IMR-90 (cell line): ENCODE results near the gene MYO5A. TPM values are rescaled to one million over a fixed set of nuclear protein-coding genes. Genes with fewer than 3 reads are reported as not detected.

ENCODE experiments used
- ATAC-seq: fragments of 200-7000 bp; cut with Tn5 transposase; 2 replicates; pipeline ENCODE4 v1.9.1; 2020; ENCODE audit warnings: low read depth, mild to moderate bottlenecking, moderate library complexity
- BruUV-seq: library from RNA; stranded (reverse); fragments of 400-500 nt; replicated peaks from 2 replicates; lab custom pipeline; 2021; lab: Mats Ljungman, UMichigan
- CTCF ChIA-PET: fragments of 300-600 bp; formaldehyde crosslinking; extraction: SDS; loops from one replicate; lab custom pipeline; 2021; ENCODE audit warnings: antibody characterized with exemption; lab: Yijun Ruan, JAX
- POLR2A ChIA-PET: fragments of 300-600 bp; sonication (Branson Sonifier 250); formaldehyde crosslinking; loops from one replicate; lab custom pipeline; 2022; ENCODE audit warnings: antibody characterized with exemption; ENCODE audit not compliant: unreplicated experiment; lab: Charles Lee
- DNase-seq: peaks from one replicate; pipeline ENCODE4 v3.0.0; 2013
- H2AFZ ChIP-seq: replicated peaks from 2 replicates; pipeline ENCODE3; 2013; ENCODE audit warnings: low read length, mild to moderate bottlenecking; ENCODE audit not compliant: poor library complexity
- H2AK5ac ChIP-seq: 2 replicates; pipeline ENCODE4 v1.6.1; 2013; ENCODE audit warnings: low read depth, low read length, inconsistent platforms
- H2AK9ac ChIP-seq: replicated peaks from 2 replicates; pipeline ENCODE3; 2013; ENCODE audit warnings: mild to moderate bottlenecking, low read depth, low read length, moderate library complexity; ENCODE audit not compliant: poor library complexity
- H2BK120ac ChIP-seq: 2 replicates; pipeline ENCODE4 v1.6.1; 2013; ENCODE audit warnings: low read depth, low read length, inconsistent platforms
- H2BK15ac ChIP-seq: 3 replicates; pipeline ENCODE4 v1.6.1; 2013; ENCODE audit warnings: low read depth, low read length, inconsistent platforms
- H2BK20ac ChIP-seq: 2 replicates; pipeline ENCODE4 v1.6.1; 2013; ENCODE audit warnings: low read depth, mild to moderate bottlenecking, inconsistent platforms, low read length, moderate library complexity
- H2BK5ac ChIP-seq: 2 replicates; pipeline ENCODE4 v1.6.1; 2013; ENCODE audit warnings: mild to moderate bottlenecking, low read depth, low read length, inconsistent platforms; ENCODE audit not compliant: poor library complexity, severe bottlenecking
- H3K14ac ChIP-seq: replicated peaks from 2 replicates; pipeline ENCODE4 v1.6.1; 2013; ENCODE audit warnings: low read depth, low read length, inconsistent platforms
- H3K18ac ChIP-seq: 2 replicates; pipeline ENCODE4 v1.6.1; 2013; ENCODE audit warnings: low read depth, low read length, control low read depth
- H3K23ac ChIP-seq: 2 replicates; pipeline ENCODE4 v1.6.1; 2013; ENCODE audit warnings: low read depth, low read length, inconsistent platforms
- H3K27ac ChIP-seq: 2 replicates; pipeline ENCODE4 v1.5.1; 2013; ENCODE audit warnings: mild to moderate bottlenecking, control low read depth, low read length; ENCODE audit not compliant: insufficient read depth
- H3K27me3 ChIP-seq: 2 replicates; pipeline ENCODE4 v1.6.1; 2013; ENCODE audit warnings: low read length; ENCODE audit not compliant: control insufficient read depth, insufficient read depth
- H3K36me3 ChIP-seq: 2 replicates; pipeline ENCODE4 v1.6.1; 2013; ENCODE audit warnings: low read length, mixed read lengths; ENCODE audit not compliant: control insufficient read depth, insufficient read depth
- H3K4ac ChIP-seq: 2 replicates; pipeline ENCODE4 v1.6.1; 2013; ENCODE audit warnings: low read depth, low read length, inconsistent platforms
- H3K4me1 ChIP-seq: 2 replicates; pipeline ENCODE4 v1.6.1; 2013; ENCODE audit warnings: low read length, mixed read lengths; ENCODE audit not compliant: control insufficient read depth, insufficient read depth
- H3K4me2 ChIP-seq: 2 replicates; pipeline ENCODE4 v1.6.1; 2013; ENCODE audit warnings: low read depth, mild to moderate bottlenecking, control low read depth, low read length, moderate library complexity
- H3K4me3 ChIP-seq: 2 replicates; pipeline ENCODE4 v1.5.1; 2013; ENCODE audit warnings: low read depth, mild to moderate bottlenecking, control low read depth, low read length, moderate library complexity; ENCODE audit not compliant: insufficient read depth
- H3K56ac ChIP-seq: 2 replicates; pipeline ENCODE4 v1.6.1; 2013; ENCODE audit warnings: low read length, inconsistent platforms; ENCODE audit not compliant: insufficient read depth; ENCODE audit errors: extremely low read depth
- H3K79me1 ChIP-seq, 2 experiments: 2 replicates each; pipeline ENCODE4 v1.6.1; 2013; ENCODE audit warnings: low read length in 2 of 2, inconsistent platforms in 1 of 2, low read depth in 1 of 2
- H3K9ac ChIP-seq: 2 replicates; pipeline ENCODE4 v1.6.1; 2013; ENCODE audit warnings: low read depth, low read length, control low read depth
- H3K9me1 ChIP-seq: 2 replicates; pipeline ENCODE4 v1.6.1; 2013; ENCODE audit warnings: low read length, inconsistent platforms; ENCODE audit not compliant: insufficient read depth
- H3K9me3 ChIP-seq: 2 replicates; pipeline ENCODE4 v1.6.1; 2013; ENCODE audit warnings: low read length; ENCODE audit not compliant: control insufficient read depth, insufficient read depth
- H4K20me1 ChIP-seq: 2 replicates; pipeline ENCODE4 v1.6.1; 2013; ENCODE audit warnings: low read length, inconsistent platforms; ENCODE audit not compliant: insufficient read depth
- H4K5ac ChIP-seq: 2 replicates; pipeline ENCODE4 v1.6.1; 2013; ENCODE audit warnings: mild to moderate bottlenecking, low read depth, low read length, control low read depth
- H4K8ac ChIP-seq, 2 experiments: 2 replicates each; pipeline ENCODE4 v1.6.1; 2013; ENCODE audit warnings: low read depth in 2 of 2, low read length in 2 of 2, control low read depth in 1 of 2, inconsistent platforms in 1 of 2
- H4K91ac ChIP-seq: 2 replicates; pipeline ENCODE4 v1.6.1; 2013; ENCODE audit warnings: low read depth, low read length, inconsistent platforms; ENCODE audit not compliant: insufficient read depth
- FOS ChIP-seq: fragments of 150-350 bp; IDR thresholded peaks from 2 replicates; pipeline ENCODE4 v1.6.1; 2016; ENCODE audit warnings: low read depth, low read length
- MAFK ChIP-seq: IDR thresholded peaks from 2 replicates; pipeline ENCODE4 v1.6.1; 2012; ENCODE audit warnings: low read depth, low read length, improper control_type of control experiment
- RCOR1 ChIP-seq: IDR thresholded peaks from 2 replicates; pipeline ENCODE4 v1.6.1; 2012; ENCODE audit warnings: mild to moderate bottlenecking, low read length, improper control_type of control experiment; ENCODE audit not compliant: insufficient replicate concordance
- WGBS, 2 experiments: methylation state at CpG; one replicate each; pipeline versions ENCODE4 v1.1.5 to v1.1.7; 2013; ENCODE audit warnings: missing lambda C conversion rate in 2 of 2; ENCODE audit not compliant: insufficient read length in 1 of 2; ENCODE audit errors: extremely low coverage in 2 of 2; 5-methylcytosine and 5-hydroxymethylcytosine counted together
- dilution Hi-C: fragments of 300-500 bp; cut with HindIII; formaldehyde crosslinking; loops from one replicate; pipeline ENCODE4 v1.14.3; 2018; ENCODE audit warnings: low sequenced_read_pairs; ENCODE audit not compliant: unreplicated experiment
- in situ Hi-C: fragments of 300-500 bp; cut with MboI; formaldehyde crosslinking; loops from 3 replicates; pipeline ENCODE4 v1.14.3; 2019; ENCODE audit warnings: low sequenced_read_pairs, inconsistent platforms, mixed read lengths
- intact Hi-C: fragments of 100-400 bp; cut with micrococcal nuclease; formaldehyde crosslinking; loops from 2 replicates; pipeline ENCODE4 v1.10.0; 2022
- polyA plus RNA-seq, 3 experiments: library from polyadenylated mRNA; depleted of rRNA; stranded (reverse); fragments of >200 nt; gene quantifications; 2 replicates each; pipeline ENCODE4 v1.2.3, GENCODE V29; 2012; ENCODE audit warnings: low replicate concordance in 1 of 3
- total RNA-seq: library from RNA; depleted of rRNA; stranded (reverse); fragments of >200 nt; gene quantifications from 2 replicates; pipeline ENCODE4 v1.2.3, GENCODE V29; 2012

MYO5A gene
- total and polyA plus RNA-seq, 2 of the 4 experiments (the other 2 are of a cell fraction), result 19.4 to 69.2 TPM

DNA sequence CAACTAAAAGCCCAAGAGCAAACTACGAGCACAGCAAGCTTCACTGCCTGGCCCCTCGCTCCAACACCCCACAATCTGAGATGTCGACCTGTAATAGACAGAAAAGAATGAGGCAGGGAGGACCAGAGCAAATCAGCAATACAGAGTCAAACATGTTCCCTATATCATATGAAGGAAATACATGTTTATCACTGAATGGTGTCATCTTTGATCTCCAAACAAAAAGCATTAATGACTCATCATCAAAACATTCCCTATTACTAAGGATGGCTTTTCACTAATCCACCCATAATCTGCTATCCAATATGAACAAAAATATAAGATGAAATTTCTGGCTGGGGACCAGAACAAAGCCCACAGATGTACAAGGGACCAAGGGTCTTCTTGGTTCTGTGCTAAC, 34.7 kb downstream of the MYO5A start:
- no peak overlapping the region for H2AK9ac ChIP-seq
- DNase-seq, result peak; percentile 45
- no peak overlapping the region for H3K4me3 ChIP-seq
- no peak overlapping the region for H4K5ac ChIP-seq
- H2AFZ ChIP-seq, result no peak overlapping the region
- no peak overlapping the region for H3K56ac ChIP-seq
- ChIA-PET POLR2A (no interaction called here), CTCF (interaction anchor here (1.3 kb wide), 1 partner anchor 12 kb away, joined by 3 read pairs; no protein-coding TSS in a partner anchor)
- no peak overlapping the region for H3K14ac ChIP-seq
- H3K9me3 ChIP-seq, result no peaks in the 10 kb centered on the region
- H4K91ac ChIP-seq, result no peak overlapping the region
- H2BK5ac ChIP-seq, result no peak overlapping the region
- intact Hi-C loops, result no loop called here
- H2BK20ac ChIP-seq, result no peak overlapping the region
- H3K4me1 ChIP-seq, result peaks cover 6% of the 10 kb centered on the region
- H3K27ac ChIP-seq, result no peak overlapping the region
- no peak overlapping the region for H3K4ac ChIP-seq
- H2AK5ac ChIP-seq, result no peak overlapping the region
- H4K8ac ChIP-seq, result no peak overlapping the region
- in situ Hi-C loops, result no loop called here
- H3K27me3 ChIP-seq, result no peaks in the 10 kb centered on the region
- WGBS, 2 experiments, result no CpG with 5 or more reads among the region's 3 CpGs
- no peaks in the 10 kb centered on the region for H3K36me3 ChIP-seq
- BruUV-seq, result no TSS peak
- no peak overlapping the region for H3K23ac ChIP-seq
- peak; percentile 21; the same call in 1 of the 2 replicates for ATAC-seq
- no peak overlapping the region for H3K9ac ChIP-seq
- TF ChIP-seq MAFK (no peak), FOS (peak; percentile 38; the same call in 1 of the 2 replicates), RCOR1 (no peak)
- peaks cover 11% of the 10 kb centered on the region; the same call in 1 of the 2 replicates for H4K20me1 ChIP-seq
- H3K9me1 ChIP-seq, result peaks cover 19% of the 10 kb centered on the region
- H3K4me2 ChIP-seq, result 0 out of 2 replicates have a peak overlapping the region, but pooled peaks have one; percentile 17
- no peak overlapping the region for H2BK120ac ChIP-seq
- no peak overlapping the region for H3K18ac ChIP-seq
- dilution Hi-C loops, result no loop called here
- peaks cover 22 to 59% of the 10 kb centered on the region in 2 experiments for H3K79me1 ChIP-seq
- no peak overlapping the region for H2BK15ac ChIP-seq
